Neural cell (in vitro differentiated cells): Measurements from ENCODE around the gene MPO. TPM values are rescaled to one million over a fixed set of nuclear protein-coding genes. Genes with fewer than 3 reads are reported as not detected.

Source experiments
- H2AFZ ChIP-seq: fragments of 200-600, 300-800 bp; sonication (generic), shearing (Covaris generic); 2 replicates; pipeline ENCODE4 v1.6.0; 2014; ENCODE audit warnings: low read depth, mild to moderate bottlenecking, antibody characterized with exemption, low read length, moderate library complexity
- H3F3A ChIP-seq: fragments of 200-600 bp; shearing (Covaris generic); 2 replicates; pipeline ENCODE4 v1.6.1; 2016; ENCODE audit warnings: mild to moderate bottlenecking, moderate library complexity, mixed read lengths, antibody characterized with exemption, low read length; ENCODE audit not compliant: insufficient read depth, poor library complexity, severe bottlenecking
- H3K27ac ChIP-seq: fragments of 200-600, 300-800 bp; sonication (generic), shearing (Covaris generic); 2 replicates; pipeline ENCODE4 v1.5.1; 2014; ENCODE audit warnings: mild to moderate bottlenecking, low read length, moderate library complexity
- H3K27me3 ChIP-seq: fragments of 300-800, 200-600 bp; sonication (generic), shearing (Covaris generic); 2 replicates; pipeline ENCODE4 v1.6.0; 2014; ENCODE audit warnings: mild to moderate bottlenecking, low read depth, low read length, moderate library complexity; ENCODE audit not compliant: insufficient read depth
- H3K36me3 ChIP-seq: fragments of 300-800, 200-600 bp; sonication (generic), shearing (Covaris generic); 2 replicates; pipeline ENCODE4 v1.5.1; 2014; ENCODE audit warnings: mild to moderate bottlenecking, antibody characterized with exemption, low read length, moderate library complexity; ENCODE audit not compliant: insufficient read depth
- H3K4me2 ChIP-seq: fragments of 300-800, 200-600 bp; sonication (generic), shearing (Covaris generic); 2 replicates; pipeline ENCODE4 v1.6.0; 2014; ENCODE audit warnings: mild to moderate bottlenecking, low read length
- H3K4me3 ChIP-seq: fragments of 300-800, 200-600 bp; sonication (generic), shearing (Covaris generic); 2 replicates; pipeline ENCODE4 v1.5.1; 2014; ENCODE audit warnings: mild to moderate bottlenecking, low read length, moderate library complexity
- H3K79me2 ChIP-seq: fragments of 200-600 bp; shearing (Covaris generic); replicated peaks from 2 replicates; pipeline ENCODE4 v1.6.0; 2014; ENCODE audit warnings: mild to moderate bottlenecking, low read length, moderate library complexity; ENCODE audit not compliant: insufficient read depth
- H3K9ac ChIP-seq: fragments of 300-800, 200-600 bp; sonication (generic), shearing (Covaris generic); 2 replicates; pipeline ENCODE4 v1.6.1; 2016; ENCODE audit warnings: mild to moderate bottlenecking, low read length, mixed read lengths
- H3K9me2 ChIP-seq: fragments of 200-600 bp; shearing (Covaris generic); 2 replicates; pipeline ENCODE4 v1.6.1; 2016; ENCODE audit warnings: mild to moderate bottlenecking, low read length, mixed read lengths; ENCODE audit not compliant: insufficient read depth
- H3K9me3 ChIP-seq: fragments of 200-600, 300-800 bp; sonication (generic), shearing (Covaris generic); 2 replicates; pipeline ENCODE4 v1.6.1; 2016; ENCODE audit warnings: mild to moderate bottlenecking, mixed run types, low read length, moderate library complexity, mixed read lengths
- H4K20me1 ChIP-seq: fragments of 200-600 bp; shearing (Covaris generic); 2 replicates; pipeline ENCODE4 v1.6.1; 2016; ENCODE audit warnings: mild to moderate bottlenecking, mixed run types; ENCODE audit not compliant: insufficient read depth
- EP300 ChIP-seq: fragments of 450-650 bp; conservative IDR thresholded peaks from 2 replicates; pipeline ENCODE4 v1.6.1; 2014; ENCODE audit warnings: antibody characterized with exemption, mild to moderate bottlenecking, moderate library complexity; ENCODE audit not compliant: poor library complexity, severe bottlenecking
- EZH2 ChIP-seq: fragments of 200-600, 300-800 bp; shearing (Covaris generic), sonication (generic); IDR thresholded peaks from 2 replicates; pipeline ENCODE4 v1.6.1; 2014; ENCODE audit warnings: antibody characterized with exemption, low read length, borderline replicate concordance, mild to moderate bottlenecking; ENCODE audit not compliant: insufficient read depth, poor library complexity, severe bottlenecking
- MXI1 ChIP-seq: fragments of 450-650 bp; conservative IDR thresholded peaks from 2 replicates; pipeline ENCODE4 v1.6.1; 2014; ENCODE audit warnings: antibody characterized with exemption, mild to moderate bottlenecking; ENCODE audit not compliant: poor library complexity, severe bottlenecking
- POLR2AphosphoS5 ChIP-seq: IDR thresholded peaks from 2 replicates; pipeline ENCODE4 v1.6.1; 2012
- RAD21 ChIP-seq: fragments of 450-650 bp; conservative IDR thresholded peaks from 2 replicates; pipeline ENCODE4 v1.6.1; 2014; ENCODE audit warnings: antibody characterized with exemption, mild to moderate bottlenecking, moderate library complexity
- REST ChIP-seq: IDR thresholded peaks from 2 replicates; pipeline ENCODE4 v1.6.1; 2012; ENCODE audit warnings: borderline replicate concordance
- SMC3 ChIP-seq: fragments of 450-650 bp; conservative IDR thresholded peaks from 2 replicates; pipeline ENCODE4 v1.6.1; 2014; ENCODE audit warnings: antibody characterized with exemption, mild to moderate bottlenecking, moderate library complexity; ENCODE audit not compliant: poor library complexity
- TAF1 ChIP-seq: IDR thresholded peaks from 2 replicates; pipeline ENCODE4 v1.6.1; 2012; ENCODE audit warnings: low read depth
- polyA plus RNA-seq: library from polyadenylated mRNA; depleted of rRNA; stranded (reverse); fragments of >200 nt; gene quantifications from 2 replicates; pipeline ENCODE4 v1.2.3, GENCODE V29; 2014
- TF ChIP-seq, protein P1 (sequence below): fragments of 450-650 bp; IDR thresholded peaks from 2 replicates; pipeline ENCODE4 v1.5.1; 2014; ENCODE audit warnings: antibody characterized with exemption, mild to moderate bottlenecking, moderate library complexity; ENCODE audit not compliant: poor library complexity, severe bottlenecking

The MPO gene
- polyA plus RNA-seq, 1 donor from 2014 or later, result not detected

DNA sequence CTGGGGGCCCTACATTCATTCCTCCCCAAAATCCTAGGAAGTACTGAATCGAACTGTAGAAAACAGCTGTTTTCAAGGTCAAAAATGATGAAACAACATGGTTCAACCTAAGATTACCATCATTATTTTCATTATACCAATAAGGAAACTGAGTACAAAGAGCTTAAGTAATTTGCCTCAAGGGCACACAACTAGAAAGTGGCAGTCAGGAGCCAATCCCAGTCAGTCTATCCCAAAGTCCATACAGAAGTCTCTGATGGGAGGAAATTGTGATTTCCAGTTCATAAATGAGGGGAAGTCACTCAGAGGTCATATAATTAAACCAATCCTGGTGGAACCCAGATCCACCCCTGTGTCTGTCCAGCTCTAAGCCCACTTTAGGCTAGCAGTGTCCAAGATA, 34.0 kb downstream of the MPO start:
- TF ChIP-seq EZH2, result no peak
- no peak for TF ChIP-seq RAD21
- TF ChIP-seq POLR2AphosphoS5, result no peak
- TF ChIP-seq, protein P1, sequence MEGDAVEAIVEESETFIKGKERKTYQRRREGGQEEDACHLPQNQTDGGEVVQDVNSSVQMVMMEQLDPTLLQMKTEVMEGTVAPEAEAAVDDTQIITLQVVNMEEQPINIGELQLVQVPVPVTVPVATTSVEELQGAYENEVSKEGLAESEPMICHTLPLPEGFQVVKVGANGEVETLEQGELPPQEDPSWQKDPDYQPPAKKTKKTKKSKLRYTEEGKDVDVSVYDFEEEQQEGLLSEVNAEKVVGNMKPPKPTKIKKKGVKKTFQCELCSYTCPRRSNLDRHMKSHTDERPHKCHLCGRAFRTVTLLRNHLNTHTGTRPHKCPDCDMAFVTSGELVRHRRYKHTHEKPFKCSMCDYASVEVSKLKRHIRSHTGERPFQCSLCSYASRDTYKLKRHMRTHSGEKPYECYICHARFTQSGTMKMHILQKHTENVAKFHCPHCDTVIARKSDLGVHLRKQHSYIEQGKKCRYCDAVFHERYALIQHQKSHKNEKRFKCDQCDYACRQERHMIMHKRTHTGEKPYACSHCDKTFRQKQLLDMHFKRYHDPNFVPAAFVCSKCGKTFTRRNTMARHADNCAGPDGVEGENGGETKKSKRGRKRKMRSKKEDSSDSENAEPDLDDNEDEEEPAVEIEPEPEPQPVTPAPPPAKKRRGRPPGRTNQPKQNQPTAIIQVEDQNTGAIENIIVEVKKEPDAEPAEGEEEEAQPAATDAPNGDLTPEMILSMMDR, result no peak
- TF ChIP-seq REST, result no peak
- TF ChIP-seq TAF1, result no peak
- TF ChIP-seq SMC3, result no peak
- no peak for TF ChIP-seq MXI1
- TF ChIP-seq EP300, result no peak
- H3K9me2 ChIP-seq, result no peaks in the 10 kb centered on the region
- no peaks in the 10 kb centered on the region for H3K79me2 ChIP-seq
- H3K36me3 ChIP-seq, result no peaks in the 10 kb centered on the region
- H3K27ac ChIP-seq, result no peak overlapping the region
- H3K4me2 ChIP-seq, result no peak overlapping the region
- no peaks in the 10 kb centered on the region for H3F3A ChIP-seq
- no peaks in the 10 kb centered on the region for H4K20me1 ChIP-seq
- no peaks in the 10 kb centered on the region for H3K9me3 ChIP-seq
- no peak overlapping the region for H2AFZ ChIP-seq
- H3K27me3 ChIP-seq, result peaks cover 26% of the 10 kb centered on the region
- no peak overlapping the region for H3K4me3 ChIP-seq
- no peak overlapping the region for H3K9ac ChIP-seq

DNA sequence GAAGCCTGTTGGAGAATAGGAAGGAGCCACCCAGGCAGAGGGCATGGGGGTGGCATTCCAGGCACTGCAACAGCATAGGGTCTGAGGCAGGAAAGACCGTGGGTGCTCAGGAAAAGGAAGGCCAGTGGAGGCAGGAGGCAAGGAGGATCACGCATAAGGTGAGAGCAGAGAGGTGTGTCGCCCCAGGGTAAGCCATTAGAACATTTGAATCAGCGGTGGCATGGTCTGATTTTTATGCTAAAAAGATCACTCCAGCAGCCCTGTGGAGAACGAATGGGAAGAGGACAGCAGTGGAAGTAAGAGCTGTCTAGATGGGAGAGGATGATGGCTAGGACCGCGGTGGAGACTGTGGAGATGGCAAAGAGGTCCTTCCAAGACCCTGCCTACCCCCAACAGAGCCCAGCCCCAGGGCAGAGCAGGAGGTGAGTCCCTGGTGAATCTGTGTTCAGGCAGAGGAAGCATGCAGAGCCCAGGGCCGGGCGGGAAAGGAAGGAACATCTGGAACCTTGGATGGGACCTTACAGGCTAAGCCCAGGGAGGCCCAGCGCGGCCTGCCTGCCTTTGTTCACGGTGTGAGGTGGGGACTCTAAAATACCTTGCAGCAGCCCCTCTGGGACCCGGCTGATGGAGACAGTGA, 34.5 kb downstream of the MPO start:
- H3K36me3 ChIP-seq, result no peaks in the 10 kb centered on the region
- TF ChIP-seq SMC3 (no peak), RAD21 (no peak), EP300 (no peak), POLR2AphosphoS5 (no peak), EZH2 (no peak), TAF1 (no peak), REST (no peak), MXI1 (no peak)
- TF ChIP-seq, protein P1, result no peak
- H3K9me3 ChIP-seq, result no peaks in the 10 kb centered on the region
- no peak overlapping the region for H3K27ac ChIP-seq
- no peaks in the 10 kb centered on the region for H3K9me2 ChIP-seq
- peaks cover 26% of the 10 kb centered on the region for H3K27me3 ChIP-seq
- H3K9ac ChIP-seq, result no peak overlapping the region
- H2AFZ ChIP-seq, result no peak overlapping the region
- H3K4me2 ChIP-seq, result no peak overlapping the region
- H3K4me3 ChIP-seq, result no peak overlapping the region
- H4K20me1 ChIP-seq, result no peaks in the 10 kb centered on the region
- no peaks in the 10 kb centered on the region for H3F3A ChIP-seq
- H3K79me2 ChIP-seq, result no peaks in the 10 kb centered on the region
